GM12878 (cell line): Measurements from ENCODE around the gene DMRT1. TPM values are rescaled to one million over a fixed set of nuclear protein-coding genes. Genes with fewer than 3 reads are reported as not detected.

Source experiments
- ATAC-seq: fragments of 200-7000 bp; cut with Tn5 transposase; 3 replicates; pipeline ENCODE4 v1.9.1; 2020; ENCODE audit warnings: mild to moderate bottlenecking, moderate library complexity
- BruUV-seq: library from RNA; stranded (reverse); fragments of 400-500 nt; replicated peaks from 2 replicates; lab custom pipeline; 2021; lab: Mats Ljungman, UMichigan
- CTCF ChIA-PET: fragments of 300-600 bp; sonication (Branson Sonifier 250); formaldehyde crosslinking; extraction: SDS; loops from one replicate; lab custom pipeline; 2021; ENCODE audit warnings: inconsistent platforms; lab: Yijun Ruan, JAX
- POLR2A ChIA-PET: fragments of 350-600 bp; formaldehyde crosslinking; extraction: SDS; loops from one replicate; lab custom pipeline; 2021; ENCODE audit warnings: inconsistent platforms; lab: Charles Lee
- RAD21 ChIA-PET: fragments of 300-600 bp; sonication (Branson Sonifier 250); formaldehyde crosslinking; loops from one replicate; lab custom pipeline; 2023; ENCODE audit warnings: antibody characterized with exemption; ENCODE audit not compliant: unreplicated experiment; lab: Charles Lee
- SMC1A ChIA-PET: fragments of 300-600 bp; sonication (Branson Sonifier 250); formaldehyde crosslinking; loops from one replicate; lab custom pipeline; 2023; ENCODE audit not compliant: unreplicated experiment, uncharacterized antibody; lab: Charles Lee
- DNase-seq: peaks from one replicate; pipeline ENCODE4 v3.0.0-alpha.2; 2011; ENCODE audit warnings: low read depth, low spot score
- FAIRE-seq: peaks from 3 replicates; lab custom pipeline; 2011; peaks lifted over from hg19 to GRCh38; lab: Jason Lieb, UNC
- H2AFZ ChIP-seq: 2 replicates; pipeline ENCODE4 v1.6.0; 2011; ENCODE audit warnings: low read depth, low read length, control low read depth; ENCODE audit not compliant: control insufficient read depth
- H3K27ac ChIP-seq: 2 replicates; pipeline ENCODE4 v1.5.1; 2011; ENCODE audit warnings: control low read depth; ENCODE audit not compliant: control insufficient read depth, insufficient read depth
- H3K27me3 ChIP-seq, 2 experiments: replicated peaks in 1 of 2; 2 replicates each; pipeline versions ENCODE4 v1.6.0 to v1.6.1; 2011; ENCODE audit warnings: low read length in 1 of 2; ENCODE audit not compliant: control insufficient read depth in 2 of 2, insufficient read depth in 2 of 2
- H3K36me3 ChIP-seq, 2 experiments: 2 replicates each; pipeline ENCODE4 v1.5.1; 2011; ENCODE audit warnings: low read length in 1 of 2; ENCODE audit not compliant: control insufficient read depth in 2 of 2, insufficient read depth in 2 of 2
- H3K4me1 ChIP-seq: 2 replicates; pipeline ENCODE4 v1.6.1; 2011; ENCODE audit warnings: mild to moderate bottlenecking, low read length, moderate library complexity, mixed read lengths; ENCODE audit not compliant: control insufficient read depth, insufficient read depth
- H3K4me2 ChIP-seq: 2 replicates; pipeline ENCODE4 v1.6.0; 2011; ENCODE audit warnings: control low read depth; ENCODE audit not compliant: control insufficient read depth, insufficient read depth
- H3K4me3 ChIP-seq: fragments of 200-600 bp; sonication (generic); 2 replicates; pipeline ENCODE4 v1.5.1; 2016
- H3K79me2 ChIP-seq: 2 replicates; pipeline ENCODE4 v1.6.0; 2011; ENCODE audit warnings: low read length; ENCODE audit not compliant: control insufficient read depth, insufficient read depth
- H3K9ac ChIP-seq: 2 replicates; pipeline ENCODE4 v1.8.0; 2011; ENCODE audit warnings: low read length, control low read depth, mixed read lengths; ENCODE audit not compliant: control insufficient read depth, insufficient read depth
- H3K9me3 ChIP-seq: replicated peaks from 3 replicates; pipeline ENCODE4 v1.5.1; 2011; ENCODE audit warnings: mild to moderate bottlenecking, low read length; ENCODE audit not compliant: control insufficient read depth, insufficient read depth
- H4K20me1 ChIP-seq: 2 replicates; pipeline ENCODE4 v1.6.0; 2011; ENCODE audit not compliant: control insufficient read depth, insufficient read depth
- CBFB ChIP-seq: IDR thresholded peaks from 2 replicates; pipeline ENCODE4 v1.6.1; 2016; ENCODE audit warnings: antibody characterized with exemption, low read depth
- EGR1 ChIP-seq, 2 experiments: IDR thresholded peaks; 1 replicate in 1 of 2; 2 replicates in 1 of 2; pipeline ENCODE4 v1.6.1; 2011 to 2012; ENCODE audit warnings: low read depth in 2 of 2, low read length in 2 of 2, borderline replicate concordance in 1 of 2, mild to moderate bottlenecking in 1 of 2, moderate library complexity in 1 of 2
- KLF5 ChIP-seq: fragments of 450-650 bp; IDR thresholded peaks from 2 replicates; pipeline ENCODE4 v1.6.1; 2014; ENCODE audit warnings: mild to moderate bottlenecking; ENCODE audit not compliant: partially characterized antibody
- RAD21 ChIP-seq: IDR thresholded peaks from 2 replicates; pipeline ENCODE4 v1.6.1; 2011; ENCODE audit warnings: mild to moderate bottlenecking, low read depth, low read length, moderate library complexity; ENCODE audit not compliant: insufficient read depth
- ZSCAN29 ChIP-seq: fragments of 450-650 bp; IDR thresholded peaks from 2 replicates; pipeline ENCODE4 v1.6.1; 2017; ENCODE audit warnings: mild to moderate bottlenecking, moderate library complexity
- WGBS: methylation state at CpG from one replicate; pipeline ENCODE4 v1.1.6; 2016; ENCODE audit warnings: low lambda C conversion rate; ENCODE audit not compliant: insufficient replicate concordance, insufficient coverage; ENCODE audit errors: missing lambda C conversion rate; 5-methylcytosine and 5-hydroxymethylcytosine counted together
- in situ Hi-C: fragments of 300-500 bp; cut with MboI; formaldehyde crosslinking; loops from 9 replicates; pipeline ENCODE4 v1.14.3; 2018; ENCODE audit warnings: mixed read lengths
- intact Hi-C: fragments of 100-400 bp; cut with micrococcal nuclease; formaldehyde crosslinking; loops from one replicate; pipeline ENCODE4 v1.14.2; 2022; ENCODE audit not compliant: unreplicated experiment
- polyA plus RNA-seq, 11 experiments: library from polyadenylated mRNA; depleted of rRNA in 4 of 11; unstranded in 6 of 11; stranded (reverse) in 5 of 11; fragments of >200 nt; fragmentation: Nextera tagmentation in 4 of 11; fragmentation: Illumina TruSeq in 1 of 11; extraction: Ambion mirVana in 4 of 11; extraction: Trizol in 1 of 11; gene quantifications; 1 replicate in 1 of 11; 2 replicates in 10 of 11; pipeline versions ENCODE4 v1.2.1 to v1.2.3, GENCODE V29; 2011 to 2016; ENCODE audit warnings: inconsistent platforms in 2 of 11, missing spikeins in 2 of 11, low read depth in 1 of 11
- total RNA-seq, 4 experiments: library from RNA; depleted of rRNA in 3 of 4; stranded (reverse); fragments of >200 nt in 3 of 4; fragmentation: Illumina TruSeq in 1 of 4; extraction: Trizol in 1 of 4; gene quantifications; 2 replicates each; pipeline versions ENCODE4 v1.2.1 to v1.2.3, GENCODE V29; 2013 to 2021

DMRT1 gene
- total and polyA plus RNA-seq, 10 of the 15 experiments (the other 5 are each of a cell fraction or from before 2014, with no cell fraction given) = 0.06 to 1.9 (median 0.24) TPM

- Histone ChIP-seq H3K79me2 (no peaks in the 10 kb centered on the region), H4K20me1 (no peaks in the 10 kb centered on the region), H3K27me3 (no peaks in the 10 kb centered on the region), H2AFZ (no peak overlapping the region), H3K4me2 (no peak overlapping the region), H3K4me3 (no peak overlapping the region), H3K9me3 (no peaks in the 10 kb centered on the region), H3K27ac (no peak overlapping the region), H3K9ac (no peak overlapping the region), H3K36me3 (no peaks in the 10 kb centered on the region), H3K4me1 (no peaks in the 10 kb centered on the region)
- BruUV-seq = no TSS peak
- CTCF ChIA-PET = interaction anchor here (0.9 to 1.4 kb wide), 3 partner anchors 12 to 194 kb away, joined by 3 to 7 read pairs (median 4); no protein-coding TSS in a partner anchor
- TF ChIP-seq ZSCAN29 (no peak), KLF5 (no peak), CBFB (no peak)
- POLR2A ChIA-PET = no interaction called here
- WGBS = 55% methylated on average over 6 of the region's 6 CpGs
- DNase-seq = no peak
- RAD21 ChIA-PET = no interaction called here
- intact Hi-C loops (no loop called here), in situ Hi-C loops (no loop called here)
- FAIRE-seq = no peak
- SMC1A ChIA-PET = interaction anchor here (0.9 to 1.2 kb wide), 4 partner anchors 25 to 112 kb away, joined by 3 to 4 read pairs (median 3); no protein-coding TSS in a partner anchor
- no peak for ATAC-seq
These were observed 30.4 kb upstream of the DMRT1 start for GRCh38 chr9:811106-811531.

- H3K4me1 ChIP-seq = no peaks in the 10 kb centered on the region
- H3K9me3 ChIP-seq = no peaks in the 10 kb centered on the region
- in situ Hi-C loops = no loop called here
These were observed 22.5 kb upstream of the DMRT1 start for GRCh38 chr9:818958-819357.

More at GRCh38 chr9:818958-819357, 22.5 kb upstream of the DMRT1 start:
- no peaks in the 10 kb centered on the region for H3K36me3 ChIP-seq
- H3K27me3 ChIP-seq = no peaks in the 10 kb centered on the region
- no peak overlapping the region for H2AFZ ChIP-seq
- no TSS peak for BruUV-seq
- WGBS = 34% methylated on average over 3 of the region's 3 CpGs
- ChIA-PET POLR2A (no interaction called here), SMC1A (no interaction called here), CTCF (no interaction called here), RAD21 (no interaction called here)
- H4K20me1 ChIP-seq = no peaks in the 10 kb centered on the region
- H3K79me2 ChIP-seq = no peaks in the 10 kb centered on the region
- H3K4me2 ChIP-seq = no peak overlapping the region
- ATAC-seq (no peak), FAIRE-seq (no peak), DNase-seq (no peak)
- intact Hi-C loops = no loop called here
- no peak overlapping the region for H3K9ac ChIP-seq
- H3K4me3 ChIP-seq = no peak overlapping the region
- no peak for TF ChIP-seq EGR1 (IDR thresholded peaks at IDR 0.05; ENCODE audit: borderline replicate concordance in 1 of 2, low read depth in 2 of 2, low read length in 2 of 2)
- TF ChIP-seq RAD21 = no peak
- no peak overlapping the region for H3K27ac ChIP-seq
